HL-60 (cell line): Measurements from ENCODE around the gene TRPV3.

Experiments used
- GABPA ChIP-seq: IDR thresholded peaks from 2 replicates; pipeline ENCODE4 v1.6.1; 2012; ENCODE audit warnings: low read depth
- TF ChIP-seq, protein P1 (sequence below): IDR thresholded peaks from one replicate; pipeline ENCODE4 v1.5.1; 2011; ENCODE audit warnings: low read length, control low read depth, inconsistent platforms; ENCODE audit not compliant: insufficient read depth

DNA sequence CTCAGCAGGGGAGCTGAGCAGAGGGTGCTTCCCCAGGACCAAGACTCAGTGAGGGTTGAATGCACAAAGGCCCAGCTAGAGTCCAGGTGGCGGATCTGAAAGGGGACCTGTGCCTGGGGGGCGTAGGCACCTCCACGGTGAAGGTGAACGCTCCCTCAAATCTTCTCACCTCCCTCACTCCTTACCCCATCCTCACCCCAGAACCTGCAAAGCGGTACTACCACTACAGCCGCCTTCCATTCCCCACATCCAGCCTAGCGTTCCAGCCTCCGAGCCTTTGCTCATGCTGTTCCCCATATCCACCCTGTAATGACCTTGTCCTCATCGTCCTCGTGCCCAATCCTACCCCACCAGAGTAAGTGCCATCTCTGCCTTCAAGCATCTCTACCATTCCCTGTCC is 30.6 kb downstream of the TRPV3 start:
- TF ChIP-seq, protein P1, sequence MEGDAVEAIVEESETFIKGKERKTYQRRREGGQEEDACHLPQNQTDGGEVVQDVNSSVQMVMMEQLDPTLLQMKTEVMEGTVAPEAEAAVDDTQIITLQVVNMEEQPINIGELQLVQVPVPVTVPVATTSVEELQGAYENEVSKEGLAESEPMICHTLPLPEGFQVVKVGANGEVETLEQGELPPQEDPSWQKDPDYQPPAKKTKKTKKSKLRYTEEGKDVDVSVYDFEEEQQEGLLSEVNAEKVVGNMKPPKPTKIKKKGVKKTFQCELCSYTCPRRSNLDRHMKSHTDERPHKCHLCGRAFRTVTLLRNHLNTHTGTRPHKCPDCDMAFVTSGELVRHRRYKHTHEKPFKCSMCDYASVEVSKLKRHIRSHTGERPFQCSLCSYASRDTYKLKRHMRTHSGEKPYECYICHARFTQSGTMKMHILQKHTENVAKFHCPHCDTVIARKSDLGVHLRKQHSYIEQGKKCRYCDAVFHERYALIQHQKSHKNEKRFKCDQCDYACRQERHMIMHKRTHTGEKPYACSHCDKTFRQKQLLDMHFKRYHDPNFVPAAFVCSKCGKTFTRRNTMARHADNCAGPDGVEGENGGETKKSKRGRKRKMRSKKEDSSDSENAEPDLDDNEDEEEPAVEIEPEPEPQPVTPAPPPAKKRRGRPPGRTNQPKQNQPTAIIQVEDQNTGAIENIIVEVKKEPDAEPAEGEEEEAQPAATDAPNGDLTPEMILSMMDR: no peak
- TF ChIP-seq GABPA: no peak
